ENCODE data around the gene KIF24.
A peak's percentile ranks its signal among the peaks of the same experiment; 100 is the strongest.

The KIF24 gene

GRCh38 chr9:34374905-34375552 is 46.0 kb upstream of the KIF24 start:
- peak overlapping the region; percentile 69; the same call in 1 of the 2 replicates for H3K27ac ChIP-seq
- no peak for TF ChIP-seq CTCF (conservative IDR thresholded peaks at IDR 0.05)

DNA sequence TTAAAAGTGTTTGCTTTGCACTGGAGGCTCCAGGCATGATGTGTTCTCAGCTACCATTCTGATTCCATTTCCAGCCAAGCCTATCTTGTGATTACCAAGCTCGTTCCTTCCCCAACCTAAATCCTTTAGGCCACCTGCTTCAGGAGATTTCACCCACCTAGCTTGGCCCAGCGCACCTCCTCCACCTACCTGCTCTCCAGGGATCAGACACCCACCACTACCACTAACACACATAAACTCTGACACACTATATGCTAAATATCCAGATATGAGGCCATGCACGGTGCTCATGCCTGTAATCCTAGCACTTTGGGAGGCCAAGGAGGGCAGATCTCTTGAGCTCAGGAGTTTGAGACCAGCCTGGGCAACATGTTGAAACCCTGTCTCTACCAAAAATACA is 45.3 kb upstream of the KIF24 start:
- no peak for TF ChIP-seq CTCF (conservative IDR thresholded peaks at IDR 0.05)
- H3K27ac ChIP-seq, result peak overlapping the region; percentile 69; the same call in 1 of the 2 replicates

DNA sequence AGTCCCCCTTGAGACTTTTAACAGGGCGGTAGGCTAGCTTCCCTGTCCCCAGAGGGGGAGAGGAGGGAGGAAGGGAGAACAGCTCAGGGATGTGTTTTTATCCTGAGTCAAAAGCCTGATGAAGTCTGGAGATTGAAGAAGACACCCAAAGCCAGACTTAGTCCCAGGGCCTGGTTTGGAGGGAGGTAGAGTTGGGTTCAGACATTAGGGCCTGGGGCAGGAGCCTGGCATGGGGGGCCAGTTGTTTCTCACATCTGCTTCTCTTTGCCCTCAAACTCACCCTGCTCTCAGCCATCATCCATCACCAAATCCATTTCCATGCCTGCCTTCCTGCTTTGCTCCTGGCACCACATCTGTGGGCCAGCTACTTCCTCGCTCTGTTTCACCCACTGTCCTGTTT is 44.7 kb upstream of the KIF24 start:
- H3K27ac ChIP-seq, result no peak overlapping the region
- no peak for TF ChIP-seq CTCF (conservative IDR thresholded peaks at IDR 0.05)

DNA sequence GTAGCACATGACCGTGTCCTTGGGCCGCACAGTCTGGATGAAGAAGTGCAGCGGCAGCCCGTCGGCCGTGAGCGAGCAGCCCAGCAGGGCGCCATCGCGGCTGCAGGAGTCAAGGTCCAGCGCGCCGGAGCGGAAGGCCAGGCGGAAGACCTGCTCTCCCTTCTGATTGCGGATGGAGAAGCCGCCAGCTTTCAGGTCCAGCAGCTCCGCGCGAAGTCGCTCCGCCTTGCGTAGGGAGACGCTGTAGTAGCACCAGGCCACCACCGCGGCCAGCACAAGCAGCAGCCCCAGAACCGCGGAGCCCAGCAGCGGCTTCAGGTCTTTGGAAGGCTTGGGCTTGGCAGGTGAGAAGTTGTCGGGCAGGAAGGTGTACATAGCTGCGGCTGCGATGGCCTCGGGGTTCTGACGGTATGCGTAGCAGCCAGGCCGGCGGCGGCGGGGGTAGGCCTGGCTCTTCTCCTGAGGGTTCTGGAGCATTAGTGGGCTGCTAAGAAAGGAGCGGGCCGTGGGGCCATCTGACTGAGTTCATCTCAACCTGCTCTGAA is 43.5 kb upstream of the KIF24 start:
- no peak overlapping the region for H3K27ac ChIP-seq
- no peak for TF ChIP-seq CTCF (conservative IDR thresholded peaks at IDR 0.05)

DNA sequence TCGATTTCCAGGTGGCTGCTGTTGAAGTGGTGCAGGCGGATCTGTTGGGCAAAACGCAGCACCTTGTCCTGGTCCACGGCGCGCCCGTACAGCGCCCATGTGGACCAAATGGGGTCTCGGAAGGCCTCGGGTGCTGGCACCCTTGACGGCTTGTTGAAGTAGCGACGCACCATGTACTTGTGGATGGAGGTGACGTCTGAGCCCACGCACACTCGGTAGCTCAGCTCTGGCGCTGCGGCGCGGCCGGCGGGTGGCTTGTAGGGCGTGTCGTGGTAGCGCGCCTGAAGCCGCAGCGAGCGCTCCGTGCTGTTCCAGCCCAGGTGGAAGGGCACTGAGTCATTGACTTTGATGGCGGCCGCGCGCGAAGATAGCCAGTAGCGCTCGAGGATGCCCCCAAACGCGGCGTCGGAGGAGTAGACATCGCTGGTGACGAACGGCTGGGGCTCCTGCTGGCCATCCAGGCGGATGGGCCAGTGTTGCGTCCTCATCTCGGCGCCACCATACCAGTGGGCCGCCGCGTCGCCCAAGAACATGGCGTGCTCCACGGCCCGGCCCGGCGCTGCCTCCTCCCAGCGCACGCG is 42.9 kb upstream of the KIF24 start:
- TF ChIP-seq CTCF (conservative IDR thresholded peaks at IDR 0.05), result no peak
- H3K27ac ChIP-seq, result no peak overlapping the region

DNA sequence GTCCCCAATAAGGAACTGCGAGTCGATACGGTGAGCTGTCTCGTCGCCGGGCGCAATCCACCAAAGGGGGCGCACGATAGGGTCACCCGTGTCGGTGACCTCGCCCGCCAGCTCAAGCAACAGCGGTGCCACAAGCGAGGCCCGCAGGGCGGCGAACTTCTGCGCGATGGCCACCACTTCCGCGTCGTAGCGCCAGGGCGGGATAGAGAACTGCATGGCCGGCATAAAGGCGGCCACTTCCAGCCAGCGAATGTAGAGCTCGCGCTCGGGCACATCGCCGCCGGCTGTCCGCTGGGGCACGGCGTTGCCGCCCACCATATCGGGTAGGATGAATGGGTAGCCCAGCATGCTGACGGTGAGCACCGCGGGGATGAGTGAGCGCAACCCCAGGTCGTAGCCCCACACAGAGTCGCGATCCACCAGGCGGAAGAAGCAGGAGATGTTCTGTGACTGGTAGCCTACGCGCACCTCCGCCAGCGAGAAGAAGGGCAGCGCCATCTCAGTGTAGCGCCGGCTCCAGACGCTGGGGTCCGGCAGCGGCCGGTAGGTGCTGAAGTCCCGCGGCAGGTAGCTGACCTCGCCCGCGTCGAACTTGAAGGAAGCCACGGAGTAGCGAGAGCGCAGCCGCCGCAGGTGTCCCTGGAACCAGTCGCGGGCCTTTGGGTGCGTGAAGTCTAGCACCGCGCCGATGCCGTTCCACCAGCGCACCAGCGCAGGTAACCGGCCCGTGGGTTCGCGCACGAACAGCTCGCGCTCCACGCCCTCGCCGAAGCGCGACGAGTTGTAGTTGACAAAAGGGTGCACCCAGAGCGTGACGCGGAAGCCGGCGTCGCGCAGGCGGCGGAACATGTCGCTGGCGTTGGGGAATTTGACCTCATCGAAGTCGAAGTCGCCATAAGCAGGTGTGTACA is 42.2 kb upstream of the KIF24 start:
- no peak for TF ChIP-seq CTCF (conservative IDR thresholded peaks at IDR 0.05)
- no peak overlapping the region for H3K27ac ChIP-seq

All from VCaP (cell line).